Articular chondrocyte of knee joint (primary cell): ENCODE data around the gene PPP1R3D. TPM values are rescaled to one million over a fixed set of nuclear protein-coding genes. Genes with fewer than 3 reads are reported as not detected.

Experiments
- total RNA-seq: library from RNA; depleted of rRNA; stranded (reverse); fragments of >200 nt; gene quantifications from 2 replicates; pipeline ENCODE4 v1.2.3, GENCODE V29; 2012

The PPP1R3D gene, protein sequence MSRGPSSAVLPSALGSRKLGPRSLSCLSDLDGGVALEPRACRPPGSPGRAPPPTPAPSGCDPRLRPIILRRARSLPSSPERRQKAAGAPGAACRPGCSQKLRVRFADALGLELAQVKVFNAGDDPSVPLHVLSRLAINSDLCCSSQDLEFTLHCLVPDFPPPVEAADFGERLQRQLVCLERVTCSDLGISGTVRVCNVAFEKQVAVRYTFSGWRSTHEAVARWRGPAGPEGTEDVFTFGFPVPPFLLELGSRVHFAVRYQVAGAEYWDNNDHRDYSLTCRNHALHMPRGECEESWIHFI
- 7.7 TPM in 2 replicates for total RNA-seq

DNA sequence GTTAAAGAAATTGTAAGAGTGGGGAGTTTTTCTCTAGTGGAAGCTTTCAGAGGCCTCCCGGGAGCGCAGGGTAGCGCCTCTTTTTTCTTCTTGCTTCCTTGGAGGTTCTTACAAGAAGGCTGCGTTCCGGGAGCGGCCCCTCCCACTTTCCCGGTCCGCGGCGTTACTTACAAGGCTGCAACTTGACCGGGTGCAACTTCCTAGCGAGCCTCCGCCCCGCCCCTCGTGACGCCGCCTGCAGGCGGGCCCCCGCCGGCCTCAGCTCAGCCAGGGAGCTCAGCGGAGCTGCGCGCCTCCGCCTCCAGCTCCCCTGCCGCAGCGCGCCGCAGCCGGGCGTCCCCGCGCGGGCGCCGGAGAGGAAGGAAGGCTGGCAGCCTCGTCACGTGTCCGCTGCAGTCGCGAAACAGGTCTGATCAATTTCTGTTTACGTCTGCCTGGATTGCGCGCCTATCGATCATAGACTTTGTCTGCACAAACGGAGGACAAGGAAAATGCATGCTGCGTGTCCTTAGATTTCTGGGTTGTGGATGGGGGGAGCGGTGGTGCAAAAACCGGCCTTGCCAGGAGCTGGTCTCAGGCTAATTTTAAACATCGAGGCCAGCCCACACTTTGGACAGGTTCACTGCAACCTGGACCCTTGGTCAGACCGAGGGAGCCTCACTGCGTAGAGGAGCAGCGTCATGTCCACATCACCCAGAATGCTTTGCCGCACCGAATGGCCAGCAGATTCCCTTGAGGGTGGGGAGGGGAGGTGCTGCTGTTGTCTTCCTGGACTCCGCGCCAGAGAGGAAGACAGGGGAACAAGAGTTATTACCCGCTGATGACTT lies at the start of gene PPP1R3D, which contains the start of gene FAM217B:
Gene PPP1R3D (minus strand): TSS at position 177 of the 827 bp plus-strand sequence. CDS start 374 bp downstream, outside the sequence.
Gene FAM217B (plus strand): TSS at position 261 of the 827 bp plus-strand sequence. CDS start 3,555 bp downstream, outside the sequence.

DNA sequence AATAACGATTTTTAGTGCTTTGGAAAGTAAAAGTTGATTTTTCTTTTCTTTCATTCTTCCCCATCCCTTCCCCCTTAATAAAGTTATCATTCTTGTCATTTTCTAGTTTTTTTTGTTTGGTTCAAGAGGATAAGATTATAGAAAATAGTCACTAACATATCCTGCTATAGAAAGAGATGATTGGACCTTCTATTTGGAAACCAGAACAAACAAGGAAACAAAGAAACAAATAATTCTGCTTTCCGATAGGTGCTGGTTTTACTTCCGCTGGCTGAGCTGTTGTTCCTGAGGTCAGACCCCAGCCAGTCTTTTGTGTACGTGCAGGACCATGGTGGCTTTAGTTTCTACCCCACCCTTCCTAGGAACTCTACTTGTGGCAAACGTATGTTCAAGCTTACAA lies 18.0 kb upstream of the PPP1R3D start, which contains the start of gene CDH26:
Gene CDH26 (plus strand): TSS at position 301 of the 400 bp plus-strand sequence. CDS start 304 bp downstream, outside the sequence.

DNA sequence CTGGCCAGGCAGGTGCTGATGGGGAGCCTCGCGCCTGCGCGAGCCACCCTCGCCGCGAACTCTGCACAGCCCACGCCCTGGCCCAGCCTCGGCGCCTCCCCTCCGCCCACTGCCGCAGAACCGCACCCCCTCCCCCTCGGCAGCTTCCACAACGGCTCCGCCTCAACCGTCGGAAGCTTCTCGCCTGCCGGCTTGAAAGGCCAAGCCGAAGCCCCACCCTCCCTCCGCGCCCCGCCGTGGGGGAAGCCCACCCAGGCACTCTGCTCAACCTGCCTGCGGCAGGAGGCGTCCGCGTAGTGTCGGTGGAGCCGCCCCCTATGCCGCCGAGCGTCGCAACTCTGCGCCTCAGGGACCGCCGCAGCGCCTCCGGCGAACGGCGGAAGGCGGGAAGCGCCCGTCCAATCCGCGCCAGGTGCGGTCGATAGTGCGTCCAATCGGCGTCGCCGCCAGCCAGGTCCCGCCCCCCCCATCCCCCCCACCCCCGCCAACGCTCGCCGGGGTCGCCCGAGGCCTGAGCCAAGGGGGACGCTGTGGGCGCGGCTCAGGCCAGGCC lies 6.7 kb downstream of the PPP1R3D start, which contains the start of gene SYCP2:
Gene SYCP2 (minus strand): TSS at position 342 of the 553 bp plus-strand sequence. CDS start 11,224 bp downstream, outside the sequence.

Other genes starting within 250 kb of the PPP1R3D start
- gene SYCP2, start 6.7 kb downstream of the PPP1R3D start, total RNA-seq: 2.6 and 2.7 TPM in 2 replicates
- gene FAM217B, start 84 bp upstream of the PPP1R3D start, total RNA-seq: 5.3 and 6.0 TPM in 2 replicates
- gene CDH26, start 18.1 kb upstream of the PPP1R3D start, total RNA-seq: 0.26 and 0.32 TPM in 2 replicates